Measurements from ENCODE around the gene AFG1L. TPM values are rescaled to one million over a fixed set of nuclear protein-coding genes. Genes with fewer than 3 reads are reported as not detected.

The AFG1L gene
- total and polyA plus RNA-seq, 10 donors, result 1.8 to 13.0 (median 4.4) TPM

DNA sequence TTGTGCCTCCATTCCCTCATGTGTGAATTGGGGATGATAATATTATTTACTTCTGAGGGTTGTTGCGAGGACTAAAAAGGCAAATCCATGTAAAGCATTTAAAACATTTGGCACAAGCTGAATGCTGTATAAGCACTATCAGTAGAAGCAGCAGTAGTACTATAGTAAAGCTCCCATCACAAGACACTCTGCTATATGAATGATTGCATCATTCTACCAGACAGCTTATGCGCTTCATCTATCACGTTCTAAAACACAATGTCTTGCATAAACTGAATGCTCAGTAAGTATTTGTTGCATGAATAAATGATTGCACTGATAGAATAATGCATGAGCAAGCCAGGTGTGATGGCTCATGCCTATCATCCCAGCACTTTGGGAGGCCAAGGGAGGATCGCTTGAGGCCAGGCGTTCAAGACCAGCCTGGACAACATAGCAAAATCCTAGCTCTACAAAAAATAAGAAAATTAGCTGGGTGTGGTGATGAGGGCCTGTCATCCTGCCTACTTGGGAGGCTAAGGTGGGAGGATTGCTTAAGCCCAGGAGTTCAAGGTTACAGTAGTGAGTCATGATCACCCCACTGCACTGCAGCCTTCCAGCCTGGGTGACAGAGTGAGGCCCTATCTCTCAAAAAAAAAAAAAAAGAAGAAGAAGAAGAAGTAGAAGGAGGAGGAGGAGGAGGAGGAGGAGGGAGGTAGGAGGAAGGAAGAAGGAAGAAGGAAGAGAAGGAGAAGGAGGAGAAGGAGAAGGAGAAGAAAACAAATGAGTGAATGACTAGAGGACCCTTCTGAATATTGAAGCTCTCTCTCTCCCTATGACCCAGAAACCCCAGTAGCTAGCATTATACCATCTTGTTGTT lies 215.8 kb downstream of the AFG1L start:
- Histone ChIP-seq H3K27ac (no peak overlapping the region), H3K27me3 (replicated peaks in 1 of 7) (no peaks in the 10 kb centered on the region), H3K4me1 (no peaks in the 10 kb centered on the region), H3K9me3 (no peaks in the 10 kb centered on the region), H3K4me3 (no peak overlapping the region), H3K36me3 (peaks cover 0 to 30% (median 0%) of the 10 kb centered on the region in 6 donors)
- no peak for DNase-seq
- 71 to 83% (median 79%) methylated on average over 5 of the region's 5 CpGs for WGBS, 5 donors
- intact Hi-C loops (cut with DNase I; ENCODE audit: low total_unique reads), result no loop called here
- TF ChIP-seq, protein P1, sequence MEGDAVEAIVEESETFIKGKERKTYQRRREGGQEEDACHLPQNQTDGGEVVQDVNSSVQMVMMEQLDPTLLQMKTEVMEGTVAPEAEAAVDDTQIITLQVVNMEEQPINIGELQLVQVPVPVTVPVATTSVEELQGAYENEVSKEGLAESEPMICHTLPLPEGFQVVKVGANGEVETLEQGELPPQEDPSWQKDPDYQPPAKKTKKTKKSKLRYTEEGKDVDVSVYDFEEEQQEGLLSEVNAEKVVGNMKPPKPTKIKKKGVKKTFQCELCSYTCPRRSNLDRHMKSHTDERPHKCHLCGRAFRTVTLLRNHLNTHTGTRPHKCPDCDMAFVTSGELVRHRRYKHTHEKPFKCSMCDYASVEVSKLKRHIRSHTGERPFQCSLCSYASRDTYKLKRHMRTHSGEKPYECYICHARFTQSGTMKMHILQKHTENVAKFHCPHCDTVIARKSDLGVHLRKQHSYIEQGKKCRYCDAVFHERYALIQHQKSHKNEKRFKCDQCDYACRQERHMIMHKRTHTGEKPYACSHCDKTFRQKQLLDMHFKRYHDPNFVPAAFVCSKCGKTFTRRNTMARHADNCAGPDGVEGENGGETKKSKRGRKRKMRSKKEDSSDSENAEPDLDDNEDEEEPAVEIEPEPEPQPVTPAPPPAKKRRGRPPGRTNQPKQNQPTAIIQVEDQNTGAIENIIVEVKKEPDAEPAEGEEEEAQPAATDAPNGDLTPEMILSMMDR (IDR thresholded peaks at IDR 0.05 in 8 of 11, conservative IDR thresholded peaks at IDR 0.05 in 3 of 11), result no peak
- no peak for TF ChIP-seq POLR2A (IDR thresholded peaks at IDR 0.05)

- TF ChIP-seq POLR2AphosphoS5 (IDR thresholded peaks at IDR 0.05), result no peak
- TF ChIP-seq, protein P1 (IDR thresholded peaks at IDR 0.05 in 8 of 11, conservative IDR thresholded peaks at IDR 0.05 in 3 of 11), result peak in 4 of 11 experiments; percentile 34 to 36 (median 35)
- TF ChIP-seq POLR2A (IDR thresholded peaks at IDR 0.05), result no peak
- Histone ChIP-seq H3K4me3 (no peak overlapping the region), H3K36me3 (peaks cover 0 to 37% (median 6%) of the 10 kb centered on the region in 6 donors), H3K27ac (no peak overlapping the region), H3K27me3 (replicated peaks in 1 of 7) (no peaks in the 10 kb centered on the region), H3K4me1 (no peaks in the 10 kb centered on the region), H3K9me3 (no peaks in the 10 kb centered on the region)
- intact Hi-C loops (cut with DNase I; ENCODE audit: low total_unique reads), result no loop called here
- 81 to 86% (median 85%) methylated on average over 5 of the region's 5 CpGs for WGBS, 5 donors
- no peak for DNase-seq
These were observed 224.1 kb downstream of the AFG1L start for GRCh38 chr6:108518714-108519576.

- H3K27me3 ChIP-seq (replicated peaks in 1 of 7), result no peaks in the 10 kb centered on the region
- WGBS, 5 donors, result 82 to 96% (median 90%) methylated on average over 1 of the region's 1 CpG
- H3K4me3 ChIP-seq, result no peak overlapping the region
- no peaks in the 10 kb centered on the region for H3K4me1 ChIP-seq
- no peak for DNase-seq
- TF ChIP-seq POLR2A (IDR thresholded peaks at IDR 0.05) (no peak), POLR2AphosphoS5 (IDR thresholded peaks at IDR 0.05) (no peak)
- TF ChIP-seq, protein P1 (IDR thresholded peaks at IDR 0.05 in 8 of 11, conservative IDR thresholded peaks at IDR 0.05 in 3 of 11), result no peak
- peaks cover 0 to 37% (median 6%) of the 10 kb centered on the region in 6 donors for H3K36me3 ChIP-seq
- no peak overlapping the region for H3K27ac ChIP-seq
- intact Hi-C loops (cut with DNase I; ENCODE audit: low total_unique reads), result no loop called here
- H3K9me3 ChIP-seq, result no peaks in the 10 kb centered on the region
These were observed 226.8 kb downstream of the AFG1L start for GRCh38 chr6:108521616-108522107.

Measured in spleen (tissue), 11 donors.